Fibroblast of skin of left quadriceps (primary cell): ENCODE data around the gene ITK.

Experiments used
- DNase-seq, 2 experiments: peaks; one replicate each; pipeline ENCODE4 v3.0.0-alpha.2; 2013; ENCODE audit warnings: low read depth in 2 of 2

ITK gene

DNA sequence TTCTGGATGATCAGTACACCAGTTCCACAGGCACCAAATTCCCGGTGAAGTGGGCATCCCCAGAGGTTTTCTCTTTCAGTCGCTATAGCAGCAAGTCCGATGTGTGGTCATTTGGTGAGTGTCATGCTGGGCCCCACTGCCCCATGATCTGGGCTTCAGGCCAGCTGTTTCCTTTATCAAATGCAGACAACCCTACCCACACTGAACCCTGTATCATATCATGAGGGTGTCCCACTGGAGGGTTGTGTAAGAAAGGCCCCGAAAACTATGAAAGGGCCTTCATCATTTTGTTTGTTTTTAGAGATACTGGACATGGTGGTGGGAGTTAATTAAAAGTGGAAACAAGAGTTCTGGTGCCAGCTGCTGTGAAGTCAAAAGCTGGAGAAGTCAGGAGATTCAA is 65.2 kb downstream of the ITK start:
- DNase-seq: no peak

DNA sequence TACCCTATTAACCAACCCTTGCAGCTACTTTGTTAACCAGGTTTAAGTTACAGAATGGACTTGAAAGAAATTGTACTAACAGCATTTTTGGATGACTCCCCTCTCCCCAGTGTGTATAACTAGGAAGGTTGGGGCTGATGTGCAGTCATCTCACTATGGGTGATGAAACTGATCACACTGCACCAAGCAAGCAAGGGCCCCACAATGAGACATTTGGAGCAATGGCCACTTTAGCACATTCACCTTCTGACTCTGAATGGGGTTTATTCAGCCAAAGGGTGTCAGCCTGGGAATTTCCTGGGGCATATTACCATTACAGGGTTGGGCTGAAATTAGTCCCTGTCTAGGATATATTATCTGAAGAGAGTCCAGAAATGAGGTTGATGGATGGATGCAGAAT is 66.6 kb downstream of the ITK start:
- no peak for DNase-seq

DNA sequence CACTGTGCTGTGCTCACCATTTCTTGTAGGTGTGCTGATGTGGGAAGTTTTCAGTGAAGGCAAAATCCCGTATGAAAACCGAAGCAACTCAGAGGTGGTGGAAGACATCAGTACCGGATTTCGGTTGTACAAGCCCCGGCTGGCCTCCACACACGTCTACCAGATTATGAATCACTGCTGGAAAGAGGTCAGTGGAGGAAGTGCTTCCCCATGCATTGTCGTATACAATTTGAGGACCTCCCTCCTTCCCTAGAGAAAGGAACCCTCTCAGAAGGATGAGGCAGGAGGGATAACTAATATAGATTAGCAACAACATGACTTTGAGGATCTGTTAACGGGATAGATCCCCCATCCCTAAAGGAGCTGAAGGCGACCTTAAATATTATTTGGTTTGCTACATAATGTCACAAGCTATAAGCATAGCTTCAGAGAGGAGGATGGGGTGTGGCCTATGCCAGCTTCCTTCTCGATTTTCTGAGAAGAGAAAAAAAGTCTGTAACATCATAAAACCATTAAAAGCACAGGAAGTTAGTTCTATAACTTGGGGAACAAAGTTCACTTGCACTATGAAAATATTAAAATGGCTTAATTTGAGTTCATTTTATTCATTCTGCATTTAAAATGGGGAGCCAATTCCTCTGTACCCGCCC is 68.3 kb downstream of the ITK start:
- no peak for DNase-seq

DNA sequence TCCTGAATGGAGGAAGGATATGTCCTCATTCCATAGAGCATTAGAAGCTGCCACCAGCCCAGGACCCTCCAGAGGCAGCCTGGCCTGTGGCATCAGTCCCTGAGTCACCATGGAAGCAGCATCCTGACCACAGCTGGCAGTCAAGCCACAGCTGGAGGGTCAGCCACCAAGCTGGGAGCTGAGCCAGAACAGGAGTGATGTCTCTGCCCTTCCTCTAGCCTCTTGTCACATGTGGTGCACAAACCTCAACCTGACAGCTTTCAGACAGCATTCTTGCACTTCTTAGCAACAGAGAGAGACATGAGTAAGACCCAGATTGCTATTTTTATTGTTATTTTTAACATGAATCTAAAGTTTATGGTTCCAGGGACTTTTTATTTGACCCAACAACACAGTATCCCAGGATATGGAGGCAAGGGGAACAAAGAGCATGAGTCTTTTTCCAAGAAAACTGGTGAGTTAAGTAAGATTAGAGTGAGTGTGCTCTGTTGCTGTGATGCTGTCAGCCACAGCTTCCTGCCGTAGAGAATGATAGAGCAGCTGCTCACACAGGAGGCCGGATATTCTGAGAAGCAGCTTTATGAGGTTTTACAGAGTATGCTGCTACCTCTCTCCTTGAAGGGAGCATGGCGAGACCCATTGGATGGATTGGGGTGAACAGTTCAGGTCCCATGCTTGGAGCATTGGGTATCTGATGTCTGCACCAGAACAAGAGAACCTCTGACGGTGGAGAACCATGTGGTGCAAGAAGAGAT is 72.2 kb downstream of the ITK start:
- DNase-seq: peak; percentile 8 to 9

DNA sequence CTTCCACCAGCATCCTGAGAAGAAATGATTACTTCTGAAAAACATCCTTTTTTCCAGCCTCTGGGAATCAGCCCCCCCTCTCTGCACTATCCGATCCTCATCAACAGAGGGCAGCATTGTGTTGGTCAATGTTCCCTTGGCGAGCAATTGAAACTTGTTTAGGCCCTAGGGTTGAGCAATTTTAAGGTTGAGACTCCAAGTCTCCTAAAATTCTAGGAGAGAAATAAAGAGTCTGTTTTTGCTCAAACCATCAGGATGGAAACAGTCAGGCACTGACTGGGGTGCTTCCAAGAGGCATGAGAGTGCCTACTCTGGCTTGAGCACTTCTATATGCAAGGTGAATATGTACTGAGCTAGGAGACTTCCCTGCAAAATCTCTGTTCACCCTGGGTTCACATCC is 72.9 kb downstream of the ITK start:
- peak; percentile 28 to 29 for DNase-seq

DNA sequence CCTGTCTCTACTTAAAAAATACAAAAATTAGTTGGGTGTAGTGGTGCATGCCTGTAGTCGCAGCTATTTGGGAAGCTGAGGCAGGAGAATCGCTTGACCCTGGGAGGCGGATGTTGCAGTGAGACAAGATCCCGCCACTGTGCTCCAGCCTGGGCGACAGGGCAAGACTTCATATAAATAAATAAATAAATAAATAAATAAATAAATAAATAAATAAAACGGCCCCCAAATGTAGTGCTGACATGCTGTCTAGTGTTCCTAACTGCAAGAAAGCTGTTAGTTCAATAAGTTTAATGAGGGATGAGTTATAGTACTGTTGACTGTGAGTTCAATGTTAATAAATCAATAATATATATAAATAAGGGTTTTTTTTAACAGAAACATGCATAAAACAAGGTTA is 77.8 kb downstream of the ITK start:
- no peak for DNase-seq

DNA sequence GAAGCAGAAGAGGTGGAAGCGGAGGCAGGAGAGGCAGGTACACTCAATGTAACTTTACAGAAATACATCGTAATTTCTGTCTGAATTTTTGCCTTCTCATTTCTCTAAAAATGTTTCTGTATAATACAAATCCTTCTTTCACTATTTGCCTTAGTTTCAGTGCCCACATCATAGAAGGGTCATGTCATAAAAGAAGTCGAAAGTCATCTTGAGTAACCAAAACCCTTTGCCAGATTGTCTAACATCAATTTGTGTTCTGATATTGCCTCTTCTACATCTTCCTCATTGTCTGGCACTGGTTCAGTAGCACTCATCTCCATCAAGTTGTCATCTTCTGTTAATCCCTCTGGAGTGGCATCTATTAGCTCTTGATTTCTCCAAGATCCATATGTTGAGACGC is 79.1 kb downstream of the ITK start:
- DNase-seq: no peak

DNA sequence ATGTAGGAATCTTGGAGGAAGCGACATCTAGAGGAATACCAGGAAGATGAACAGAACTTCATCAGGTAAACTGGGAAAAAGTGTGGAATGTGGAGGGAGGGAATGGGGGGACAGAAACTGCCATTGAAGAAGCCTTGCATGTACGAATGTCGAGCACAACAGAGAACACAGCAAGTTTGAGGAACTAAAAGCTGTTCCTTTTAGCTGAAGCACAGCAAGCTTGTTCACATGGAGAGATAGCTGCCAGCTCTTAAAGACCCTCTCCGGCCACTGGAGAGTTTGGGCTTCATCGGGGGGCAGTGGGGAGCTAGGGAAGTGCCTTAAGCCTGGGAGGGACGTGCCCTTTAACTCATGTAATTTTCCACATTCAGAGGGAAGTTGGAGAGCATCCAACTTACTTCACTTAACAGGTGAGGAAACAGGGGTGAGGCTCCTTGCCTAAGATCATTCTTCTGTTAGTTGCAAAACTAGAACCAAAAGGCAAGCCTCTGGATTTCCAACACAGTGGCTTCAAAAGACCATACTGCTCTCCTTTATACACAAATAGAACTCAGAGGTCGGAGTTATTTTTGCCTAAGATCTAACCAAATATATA is 83.0 kb downstream of the ITK start:
- DNase-seq: no peak

DNA sequence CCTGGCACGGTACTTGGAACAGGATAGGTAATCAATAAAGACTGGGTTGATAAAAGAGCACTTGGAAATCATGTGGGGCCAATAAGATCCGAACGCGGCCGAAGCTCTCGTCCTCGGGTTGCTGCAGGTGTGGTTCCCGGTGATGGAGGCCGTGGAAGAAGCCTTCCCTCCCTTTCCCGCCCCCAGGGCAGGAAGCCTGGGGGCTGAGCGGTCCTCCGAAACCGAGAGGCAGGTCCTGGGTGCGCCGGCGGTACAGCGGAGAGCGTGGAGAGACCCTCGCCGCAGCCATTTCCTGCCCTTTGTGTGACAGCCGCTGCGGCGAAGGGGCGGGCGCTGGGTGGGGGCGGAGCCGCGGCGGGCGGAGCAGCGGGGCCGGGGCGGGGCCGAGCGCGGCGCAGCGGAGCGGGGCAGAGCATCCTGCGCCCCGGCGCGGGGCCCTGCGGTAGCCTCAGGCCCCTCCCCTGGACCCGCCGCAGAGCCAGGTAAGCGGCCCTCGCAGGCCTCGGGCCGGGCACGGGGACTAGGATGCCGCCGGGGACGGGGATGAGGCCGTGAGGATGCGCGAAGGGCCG is 85.2 kb downstream of the ITK start, which contains the start of gene CYFIP2:
CYFIP2 (plus strand) TSS at position 410 of the 572 bp plus-strand sequence. CDS start 19,239 bp downstream, outside the sequence.
- no peak for DNase-seq

DNA sequence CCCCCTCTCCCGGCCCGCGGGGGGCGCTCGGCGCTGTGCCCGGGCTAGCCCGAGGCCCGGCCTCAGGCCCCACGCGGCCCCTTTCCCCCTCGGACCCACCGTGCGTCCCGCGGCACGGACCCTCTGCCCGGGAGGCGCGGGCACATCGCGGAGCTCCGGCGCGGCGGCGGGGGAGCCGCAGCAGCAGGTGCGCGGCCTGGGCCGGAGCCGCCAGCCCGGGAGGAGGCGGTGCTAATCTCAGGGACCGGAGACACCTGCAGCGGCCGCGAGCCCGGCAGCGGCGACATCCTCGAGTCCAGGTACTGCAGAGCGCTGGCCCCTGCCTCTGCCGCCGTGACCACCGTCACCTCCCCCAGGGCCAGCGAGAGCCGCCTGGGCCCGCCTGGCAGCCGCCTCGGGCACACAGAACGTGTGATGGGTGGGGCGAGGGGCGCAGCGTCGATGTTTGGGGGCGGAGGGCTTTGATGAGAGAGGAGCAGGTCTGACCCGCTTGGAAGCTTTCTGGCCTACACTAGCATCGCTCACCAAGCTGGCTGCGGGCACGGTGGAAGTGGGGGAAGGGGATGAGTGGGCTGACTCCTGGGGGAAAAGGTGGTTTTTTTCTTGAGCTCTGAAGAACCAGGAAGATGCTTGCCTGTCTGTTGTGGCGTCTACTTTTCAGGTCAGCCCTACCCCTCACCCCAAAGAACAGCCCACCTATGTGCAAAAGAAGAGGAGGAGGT is 85.8 kb downstream of the ITK start:
- no peak for DNase-seq

DNA sequence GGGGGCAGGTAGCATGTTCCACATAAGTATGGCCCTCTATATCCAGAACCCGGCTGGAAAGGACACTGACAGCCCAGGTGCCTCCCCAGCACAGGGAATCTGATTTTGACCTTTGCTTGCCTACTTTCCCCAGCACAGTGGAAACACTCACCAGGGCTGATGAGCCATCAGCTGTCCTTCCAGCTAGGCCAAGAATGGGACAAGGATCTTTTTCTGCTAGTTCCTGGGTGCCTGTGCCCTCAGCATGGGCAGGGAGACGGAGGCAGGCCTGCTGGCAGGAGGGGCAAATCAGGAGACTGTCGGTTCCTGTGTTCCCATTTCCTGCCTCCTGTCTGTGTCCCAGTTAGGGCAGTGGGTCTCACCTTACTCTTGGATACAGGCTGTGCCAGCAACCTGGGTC is 86.4 kb downstream of the ITK start:
- no peak for DNase-seq

DNA sequence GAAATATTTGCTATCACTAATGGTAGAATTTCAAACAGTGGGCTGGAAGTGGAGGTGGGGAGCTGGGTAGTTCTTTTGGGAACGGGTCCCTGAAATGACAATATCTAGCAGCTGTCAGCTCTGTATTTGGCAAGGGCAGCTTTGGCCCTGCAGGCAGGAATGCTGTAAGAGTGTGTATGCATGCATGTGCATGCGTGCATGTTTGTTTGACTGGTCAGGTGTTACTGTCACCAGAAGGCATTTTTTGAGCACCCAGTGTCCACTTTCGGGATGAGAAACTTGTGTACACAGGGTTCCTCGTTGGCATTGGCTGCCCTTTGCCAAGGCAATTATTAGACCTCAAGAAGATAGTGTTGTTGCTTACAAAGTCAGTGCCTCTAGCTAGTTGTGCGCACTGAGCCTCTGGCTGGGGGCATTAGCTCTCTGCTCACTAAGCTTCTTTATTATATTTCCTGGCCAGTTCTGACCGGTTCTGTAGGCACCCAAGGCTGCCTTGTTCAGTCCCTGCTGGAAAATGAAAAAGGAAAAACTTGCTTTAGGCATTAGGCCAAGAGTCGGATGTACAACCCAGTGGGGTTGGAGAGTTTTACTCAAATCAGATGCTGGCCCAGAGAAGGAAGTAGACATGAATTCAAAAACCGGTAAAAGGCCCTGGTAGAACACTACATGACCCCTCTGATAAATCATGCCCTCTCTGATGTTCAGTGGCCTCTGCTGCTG is 87.3 kb downstream of the ITK start:
- no peak for DNase-seq

DNA sequence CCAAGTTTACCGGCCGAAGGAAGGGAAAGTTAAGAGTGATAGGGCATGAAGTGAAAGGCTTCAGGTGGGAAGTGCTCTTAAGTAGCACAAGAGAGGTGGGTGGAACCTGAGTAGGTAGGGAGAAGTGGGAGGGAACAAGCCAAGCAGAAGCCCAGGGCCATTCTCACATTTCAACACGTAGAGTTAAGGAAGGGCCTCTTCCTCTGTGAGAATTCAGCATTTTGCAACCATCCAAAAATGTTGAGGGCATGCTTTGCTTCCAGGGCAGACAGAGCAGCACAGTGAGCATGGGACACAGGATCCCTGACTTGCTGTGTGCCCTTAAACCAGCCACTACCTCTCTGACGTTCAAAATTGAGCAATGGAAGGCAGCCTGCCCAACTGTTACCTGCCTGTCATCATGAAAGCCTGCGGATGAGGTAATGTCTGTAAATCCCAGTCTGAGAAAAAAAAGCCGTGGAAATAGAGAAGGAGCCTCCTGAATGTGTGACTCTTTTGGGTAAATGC is 88.6 kb downstream of the ITK start:
- DNase-seq: no peak

DNA sequence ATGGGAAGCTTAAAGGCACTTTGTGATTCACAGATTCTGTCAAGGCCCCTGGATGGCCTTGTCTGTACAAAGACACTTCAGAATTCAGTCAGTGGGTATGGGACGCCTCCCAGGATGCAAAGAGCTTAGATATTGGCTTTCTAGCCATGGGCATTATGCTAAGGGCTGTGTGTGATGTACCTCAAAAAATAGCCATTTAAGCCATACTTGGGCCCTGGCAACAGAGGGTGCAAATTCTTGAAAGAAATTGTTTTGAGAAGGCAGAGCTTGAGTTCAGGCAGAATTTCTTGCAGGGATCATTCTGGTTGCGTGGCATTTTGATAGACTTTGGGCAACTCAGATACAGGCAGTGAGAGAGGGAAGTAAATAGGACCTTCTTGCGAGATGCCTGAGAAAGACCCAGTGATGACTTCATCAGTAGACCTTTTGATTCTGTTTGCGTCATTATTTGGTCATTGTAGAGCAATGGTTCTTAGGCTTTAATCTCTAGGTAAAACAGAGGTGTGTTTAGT is 89.2 kb downstream of the ITK start:
- no peak for DNase-seq

DNA sequence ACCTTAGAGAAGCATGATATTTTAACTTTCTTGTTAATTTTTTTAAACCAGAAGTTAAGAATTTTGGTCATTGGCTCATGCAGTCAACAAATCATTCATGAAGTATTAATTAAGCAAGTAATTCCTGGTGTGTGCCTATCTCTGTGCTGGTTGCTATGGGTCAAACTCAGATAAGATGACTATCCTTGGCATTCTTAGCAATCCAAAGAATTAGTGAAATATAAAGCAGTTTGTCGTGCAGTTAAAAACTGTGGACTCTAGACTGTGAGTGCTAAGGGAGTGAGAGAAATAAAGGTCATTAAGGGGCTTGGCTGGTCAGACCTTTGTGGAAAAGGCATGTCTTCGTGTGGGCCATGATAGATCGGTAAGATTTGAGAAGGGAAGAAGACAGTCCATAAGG is 90.1 kb downstream of the ITK start:
- no peak for DNase-seq

DNA sequence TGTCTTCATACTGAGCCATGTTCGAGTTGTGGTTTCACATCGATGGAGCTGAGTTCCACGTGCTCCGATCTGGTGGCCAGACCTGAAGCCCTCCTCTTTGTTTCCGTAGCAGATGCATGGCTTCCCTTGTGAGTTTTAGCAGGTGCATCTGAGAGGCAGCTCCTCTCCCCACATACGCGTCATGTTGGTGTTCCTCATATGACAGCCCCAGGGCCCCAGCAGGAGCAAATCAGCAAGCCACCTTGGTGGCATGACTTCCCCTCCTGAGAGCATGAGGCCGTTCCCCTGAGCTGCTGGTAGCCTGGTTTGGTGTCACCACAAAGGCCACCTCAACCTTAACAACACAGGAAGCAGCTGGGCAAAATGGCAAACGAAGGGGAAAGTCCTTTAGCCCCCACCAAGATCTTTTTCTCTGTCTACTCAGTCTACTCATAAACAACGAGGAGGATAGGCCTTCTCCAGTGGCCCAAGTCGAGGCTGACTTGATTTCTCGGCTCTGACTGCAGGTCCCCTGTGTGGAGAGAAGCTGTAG is 91.2 kb downstream of the ITK start:
- DNase-seq: no peak

DNA sequence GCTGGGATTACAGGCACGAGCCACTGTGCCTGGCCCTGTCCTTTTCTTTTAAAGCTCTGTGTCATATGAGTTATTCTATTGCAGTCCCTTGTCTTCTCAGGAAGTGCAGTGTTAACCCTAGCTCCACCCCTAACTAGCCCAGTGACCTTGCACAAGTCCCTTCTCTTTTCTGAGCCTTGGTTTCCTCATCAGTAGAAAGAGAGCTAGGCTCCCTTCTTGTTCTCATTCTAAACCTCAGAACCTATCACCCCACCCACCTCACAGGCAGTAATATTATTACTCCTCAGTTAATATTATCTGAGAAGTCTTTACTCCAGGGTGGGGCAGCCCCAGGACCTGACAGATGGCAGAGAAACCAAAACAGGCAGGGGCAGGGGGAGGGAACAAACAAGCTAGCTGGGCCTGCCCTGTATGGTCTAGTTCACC is 92.5 kb downstream of the ITK start:
- no peak for DNase-seq

DNA sequence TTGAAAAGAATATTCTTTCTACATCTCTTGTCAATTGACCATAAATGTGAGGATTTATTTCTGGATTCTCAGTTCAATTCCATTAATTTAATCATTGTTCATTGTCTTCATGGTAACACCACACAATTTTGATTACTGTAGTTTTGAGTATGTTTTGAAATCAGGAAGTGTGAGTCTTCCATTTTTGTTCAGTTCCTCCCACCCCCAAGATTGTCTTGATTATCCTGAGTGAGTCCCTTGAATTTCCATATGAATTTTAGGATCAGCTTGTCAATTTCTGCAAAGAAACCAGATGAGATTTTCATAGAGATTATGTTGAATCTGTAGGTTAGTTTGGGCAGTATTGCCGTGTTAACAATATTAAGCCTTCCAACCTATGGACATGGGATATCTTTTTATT is 94.8 kb downstream of the ITK start:
- no peak for DNase-seq

DNA sequence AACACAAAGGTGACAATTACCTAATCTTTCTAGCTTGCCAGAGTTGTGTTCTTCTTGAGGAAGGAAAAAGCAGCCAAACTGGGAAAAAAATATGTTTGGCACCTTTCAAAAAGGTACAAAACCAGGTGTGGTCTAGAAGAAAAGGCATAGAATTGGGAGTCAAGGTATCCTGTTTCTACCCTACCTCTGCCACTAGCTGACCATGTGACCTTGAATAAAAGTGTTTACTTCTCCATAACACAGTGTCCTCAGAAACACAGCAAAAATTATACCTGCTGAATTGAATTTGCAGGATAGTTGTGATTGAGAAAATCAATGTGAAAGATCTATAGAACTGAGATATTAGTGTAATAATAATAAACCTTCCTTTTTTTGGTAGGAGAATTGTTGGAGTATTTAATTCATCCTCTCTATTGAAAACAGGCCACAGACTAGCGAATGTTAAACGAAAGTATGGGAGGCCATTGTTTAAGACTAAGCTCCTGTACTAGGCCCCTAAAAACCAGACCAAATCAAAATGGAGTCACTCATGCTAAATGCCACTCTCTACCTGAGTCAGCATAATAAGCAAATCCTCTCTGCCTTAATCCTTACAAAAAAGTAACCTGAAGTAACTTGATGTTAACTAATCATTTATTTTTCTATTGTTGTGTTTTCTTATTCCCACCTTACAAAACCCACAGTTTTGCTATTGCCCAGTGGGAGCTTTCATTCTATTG is 97.8 kb downstream of the ITK start:
- DNase-seq: no peak

DNA sequence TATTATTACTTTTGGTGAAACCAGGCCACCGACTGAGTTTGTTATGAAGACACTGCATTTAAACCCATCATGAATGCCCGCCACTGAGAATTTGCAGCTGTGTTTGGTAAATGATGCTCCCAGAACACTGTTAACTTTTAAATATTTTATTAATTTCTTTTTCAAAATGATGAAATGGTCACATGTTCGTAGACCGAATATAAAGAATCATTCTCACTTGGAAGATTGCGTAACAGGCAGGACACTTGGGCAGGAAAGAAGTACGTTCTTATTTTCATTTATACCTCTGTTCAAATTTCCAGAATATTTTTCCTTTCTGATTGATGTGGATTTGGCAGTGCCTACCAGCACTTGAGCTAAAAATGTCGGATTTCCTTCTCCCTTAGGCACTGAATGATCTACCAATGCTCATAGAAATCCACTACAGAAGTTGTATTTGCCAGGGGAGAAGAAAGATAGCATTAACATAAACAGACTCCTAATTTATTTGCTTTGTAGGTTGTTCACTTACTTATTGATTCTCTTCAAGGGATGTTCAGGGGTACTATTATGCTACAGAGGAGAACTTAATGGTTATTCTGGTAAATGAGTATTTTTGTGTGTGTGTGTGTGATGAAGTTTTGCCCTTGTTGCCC is 99.1 kb downstream of the ITK start:
- no peak for DNase-seq
